Measurements from ENCODE around the gene SCUBE3. TPM values are rescaled to one million over a fixed set of nuclear protein-coding genes. Genes with fewer than 3 reads are reported as not detected.
A peak's percentile ranks its signal among the peaks of the same experiment; 100 is the strongest.

The SCUBE3 gene
- total RNA-seq, 1 donor from 2014 or later: 10.6 TPM

DNA sequence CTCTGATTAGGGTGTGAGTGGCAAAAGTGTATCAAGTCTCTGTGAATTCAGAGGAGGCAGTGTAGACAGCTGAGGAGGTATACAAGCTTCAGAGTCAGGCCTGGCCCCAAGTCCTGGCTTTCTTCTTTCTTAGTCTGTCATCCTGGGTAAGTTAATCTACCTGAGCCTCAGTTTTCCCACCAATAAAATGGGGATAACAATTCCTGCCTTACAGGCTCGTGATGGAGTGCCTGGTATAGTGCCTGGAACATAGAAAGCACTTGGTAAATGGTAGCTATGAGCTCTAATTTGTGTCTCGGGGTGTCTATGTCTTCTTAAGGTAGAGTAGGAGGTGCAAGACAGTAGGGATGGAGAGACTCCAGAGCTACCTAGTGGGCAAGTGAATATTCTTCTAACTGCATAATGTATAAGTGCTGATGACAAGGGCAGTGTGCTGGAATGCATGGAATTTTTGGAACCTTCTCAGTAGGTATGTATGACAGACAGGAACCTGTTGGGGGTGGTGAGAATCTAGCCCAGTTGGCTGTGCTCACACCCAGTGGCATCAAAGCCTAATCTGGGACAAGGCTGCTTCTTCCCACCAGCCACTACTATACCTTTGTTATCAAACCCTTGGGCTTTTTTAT lies 4.0 kb upstream of the SCUBE3 start:
- DNase-seq (ENCODE audit: low spot score): no peak

DNA sequence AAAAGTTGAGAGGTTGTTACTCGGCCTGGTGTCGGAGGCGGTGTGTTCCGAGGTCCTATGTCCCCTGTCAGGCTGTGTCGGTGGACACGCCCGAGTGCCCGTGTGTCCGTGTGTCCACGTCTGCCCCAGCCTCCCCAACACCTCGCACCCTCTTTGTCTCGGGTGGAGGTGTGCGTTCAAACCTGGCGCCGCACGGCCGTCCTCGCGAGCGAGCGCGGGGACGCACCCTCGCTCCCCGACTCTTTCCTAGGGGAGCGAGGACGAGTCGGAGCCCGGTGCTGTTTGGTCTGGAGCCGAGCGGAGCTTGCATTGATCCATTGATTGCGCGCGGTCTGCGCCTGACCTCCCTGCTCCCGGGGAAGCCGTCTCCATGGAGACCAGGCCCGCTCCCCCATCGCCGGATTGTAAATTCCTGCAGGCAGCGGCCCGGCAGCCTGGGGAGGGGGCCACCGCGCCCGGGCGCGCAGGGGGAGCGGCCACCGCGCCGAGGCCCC lies 411 bp upstream of the SCUBE3 start:
- DNase-seq (ENCODE audit: low spot score): no peak

DNA sequence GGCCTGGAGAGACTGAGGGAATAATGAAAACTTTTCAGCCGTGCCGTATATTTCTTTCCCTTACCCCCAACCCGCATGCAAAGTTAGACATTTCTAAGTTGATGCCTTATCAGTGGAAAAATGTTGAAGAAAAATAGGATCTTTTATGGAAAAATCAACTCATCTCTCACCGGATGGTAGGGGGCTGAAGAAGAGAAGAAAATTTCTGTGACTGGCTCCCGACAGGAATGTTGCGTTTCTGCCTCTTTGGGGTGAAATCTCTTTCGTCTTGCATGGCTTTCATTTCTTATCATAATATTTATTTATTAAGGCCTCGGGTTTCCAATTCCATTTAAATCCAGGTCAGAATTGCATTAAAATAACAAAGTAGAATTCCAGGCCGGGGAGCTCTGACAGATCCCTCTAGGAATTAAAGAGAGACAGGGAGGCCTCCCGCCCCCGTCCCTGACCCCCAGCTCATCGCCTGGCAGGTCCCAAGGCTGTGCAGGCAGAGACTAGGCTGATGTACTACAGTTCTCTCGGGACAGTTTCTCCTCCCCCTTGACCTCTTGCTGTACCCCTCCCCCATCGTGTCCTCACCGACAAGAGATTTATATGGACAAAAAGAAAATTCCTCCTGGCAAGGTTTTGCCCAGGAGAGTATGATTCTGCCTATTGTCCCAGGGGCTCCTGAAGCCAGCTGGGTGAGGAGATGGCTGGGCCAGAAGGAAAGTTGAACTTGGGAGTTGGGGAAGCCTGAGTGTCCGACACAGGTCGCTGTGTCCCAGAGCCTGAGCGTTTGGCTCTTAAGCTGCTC lies 1.3 kb downstream of the SCUBE3 start:
- peak; percentile 39 for DNase-seq (ENCODE audit: low spot score)

DNA sequence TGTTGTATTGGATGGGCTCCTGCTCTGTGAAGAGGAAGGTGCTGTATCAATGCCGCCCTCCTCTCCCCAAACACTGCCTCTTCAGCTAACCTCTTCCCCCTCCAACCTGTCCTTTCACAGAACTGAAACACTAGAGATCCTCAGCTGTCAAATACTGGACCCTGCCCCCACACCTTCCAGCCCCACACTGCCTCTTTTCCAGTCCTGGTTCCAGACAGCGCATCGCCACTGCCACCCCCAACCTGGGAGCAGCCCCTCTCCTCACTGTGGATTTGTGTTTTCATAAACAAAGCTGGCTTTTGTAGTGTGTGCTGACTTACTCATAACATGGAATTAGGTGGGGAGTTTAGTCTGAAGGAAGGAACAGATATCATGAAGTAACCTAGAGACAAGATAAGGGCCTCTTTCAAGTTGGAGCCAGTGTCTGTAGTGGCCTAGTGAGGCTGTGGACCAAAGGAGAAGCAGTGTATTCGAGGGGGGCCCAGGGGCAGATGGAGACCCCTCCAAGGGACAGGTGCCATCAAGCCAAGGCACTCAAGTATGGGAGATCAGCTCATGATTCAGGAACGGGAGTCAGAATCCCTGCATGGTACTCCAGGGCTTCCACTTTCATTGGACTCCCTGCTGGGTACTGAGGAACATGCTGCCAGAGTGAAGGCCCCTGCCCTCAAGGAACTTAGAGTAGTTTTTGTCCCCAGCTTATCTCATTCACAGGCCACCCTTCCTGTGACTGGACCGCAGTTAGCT lies 2.1 kb downstream of the SCUBE3 start:
- peak; percentile 56 for DNase-seq (ENCODE audit: low spot score)

DNA sequence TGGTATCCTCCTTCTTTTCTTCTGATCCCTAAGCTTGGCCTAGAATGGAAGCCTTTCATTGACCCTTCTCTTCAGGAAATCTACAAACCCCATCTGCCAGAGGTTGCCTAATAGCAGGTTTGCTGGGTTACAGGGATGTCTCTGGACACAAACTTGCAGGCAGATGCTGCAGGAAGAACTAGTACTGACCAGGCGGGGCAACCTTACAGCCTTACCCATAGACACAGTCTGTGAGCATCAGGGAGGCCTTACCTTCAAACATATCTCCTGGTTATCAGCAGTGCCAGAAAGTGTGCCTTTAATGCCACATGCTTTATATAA lies 2.6 kb downstream of the SCUBE3 start:
- DNase-seq (ENCODE audit: low spot score): no peak

DNA sequence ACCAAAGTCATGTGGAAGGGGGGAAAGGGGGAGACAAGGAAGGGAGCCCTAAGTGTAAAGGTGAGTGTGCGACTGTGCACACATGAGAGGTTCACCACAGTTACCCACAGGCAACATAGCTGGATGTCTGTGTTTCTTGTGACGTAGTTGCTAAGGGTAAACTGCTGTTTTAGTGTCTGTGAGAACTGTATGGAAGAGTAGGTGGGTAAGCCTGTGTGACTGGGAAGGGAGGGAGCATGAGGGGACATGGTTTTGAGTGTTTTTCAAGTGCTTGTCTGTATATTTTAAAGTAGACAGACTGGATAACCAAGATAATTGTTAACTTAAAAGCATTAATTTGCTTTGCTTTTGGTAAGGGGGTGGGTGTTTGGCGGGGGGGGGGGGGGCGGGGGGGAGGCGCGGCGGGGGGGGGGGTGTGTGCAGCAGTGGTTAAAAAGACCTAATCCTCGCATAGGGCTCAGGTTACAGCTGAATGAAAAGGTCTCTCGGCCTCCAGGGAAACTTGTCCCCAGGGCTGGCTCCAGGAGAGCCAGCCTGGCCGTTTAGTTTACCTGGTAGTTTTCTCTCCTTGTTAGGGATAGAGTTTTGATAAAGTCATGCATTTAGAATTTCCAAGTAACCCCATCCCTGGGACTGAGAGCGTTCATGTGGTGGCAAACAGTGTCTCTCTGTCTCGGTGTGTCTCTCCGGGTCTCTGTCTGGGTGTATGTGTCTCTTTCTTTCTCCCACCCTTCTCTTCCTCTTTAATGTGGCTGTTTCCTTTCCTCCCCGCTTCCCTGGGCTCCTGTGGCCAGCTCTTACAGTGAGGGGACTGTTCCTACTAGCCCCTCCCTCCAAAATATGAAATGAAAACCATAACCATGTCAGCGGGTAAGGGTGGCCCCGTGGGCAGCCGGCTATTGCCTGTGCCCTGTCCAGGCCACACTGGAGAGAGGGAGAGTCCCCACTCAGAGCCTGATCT lies 3.4 kb downstream of the SCUBE3 start:
- DNase-seq (ENCODE audit: low spot score): peak; percentile 17

DNA sequence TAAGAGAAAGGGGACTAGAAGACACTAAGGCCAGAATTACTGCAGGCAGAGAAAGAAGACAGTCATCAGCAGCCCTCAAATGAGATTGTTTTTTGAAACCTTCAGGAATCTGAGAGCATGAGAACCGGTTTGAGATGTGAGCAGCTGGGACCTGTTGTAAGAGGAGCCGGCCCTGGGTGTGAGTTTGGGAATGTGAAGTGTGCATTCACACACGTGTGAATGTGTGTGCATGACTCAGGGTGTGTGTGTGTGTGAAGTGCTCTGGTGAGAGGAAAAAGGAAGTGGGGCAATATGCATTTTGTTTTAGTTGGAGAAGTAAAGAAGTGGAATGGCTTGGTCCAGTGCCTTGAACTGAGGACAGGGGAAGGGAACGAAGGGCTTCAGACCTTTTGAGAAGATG lies 4.3 kb downstream of the SCUBE3 start:
- DNase-seq (ENCODE audit: low spot score): peak; percentile 55

DNA sequence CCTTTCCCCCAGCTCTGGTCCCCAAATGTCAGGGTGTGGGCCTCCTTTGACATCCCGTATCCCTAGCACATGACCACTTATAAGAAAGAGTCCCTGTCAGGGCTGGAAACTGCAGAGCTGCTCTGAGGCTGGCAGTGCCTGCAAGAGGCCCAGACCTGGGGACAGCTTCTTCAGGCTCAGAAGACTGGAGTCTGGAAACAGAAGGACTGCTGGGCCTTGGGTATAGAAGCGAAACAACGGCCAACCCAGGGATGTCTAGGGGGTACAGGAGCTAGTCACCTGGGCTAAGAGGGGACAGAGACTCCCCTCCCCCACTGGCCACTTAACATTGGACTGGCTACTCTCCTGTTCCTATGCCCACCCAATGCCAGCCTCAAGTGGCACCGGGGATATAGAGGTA lies 4.7 kb downstream of the SCUBE3 start:
- DNase-seq (ENCODE audit: low spot score): peak; percentile 27

- DNase-seq (ENCODE audit: low spot score): no peak
Measured at GRCh38 chr6:35219683-35220326, 6.0 kb downstream of the SCUBE3 start.

GRCh38 chr6:35220711-35221110 lies 7.0 kb downstream of the SCUBE3 start:
- no peak for DNase-seq (ENCODE audit: low spot score)

DNA sequence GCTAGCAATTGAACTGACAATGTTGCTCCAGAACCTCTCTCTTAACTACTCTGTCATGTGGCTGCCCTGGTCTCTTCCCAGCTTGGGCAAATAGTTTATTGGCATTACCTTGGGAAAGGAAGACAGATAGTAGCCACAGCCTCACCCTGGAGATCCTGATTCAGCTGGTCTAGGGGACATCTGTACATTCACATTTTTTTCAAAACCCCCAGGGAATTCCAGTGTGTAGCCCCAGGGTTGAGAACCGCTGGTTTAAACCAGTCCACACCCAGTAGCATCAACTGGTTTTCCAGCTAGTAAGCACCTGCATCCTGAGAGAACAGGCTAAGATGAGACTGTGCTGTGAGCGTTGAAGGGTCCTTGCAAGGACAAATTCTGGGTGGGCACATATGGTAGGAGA lies 9.6 kb downstream of the SCUBE3 start:
- DNase-seq (ENCODE audit: low spot score): no peak

DNA sequence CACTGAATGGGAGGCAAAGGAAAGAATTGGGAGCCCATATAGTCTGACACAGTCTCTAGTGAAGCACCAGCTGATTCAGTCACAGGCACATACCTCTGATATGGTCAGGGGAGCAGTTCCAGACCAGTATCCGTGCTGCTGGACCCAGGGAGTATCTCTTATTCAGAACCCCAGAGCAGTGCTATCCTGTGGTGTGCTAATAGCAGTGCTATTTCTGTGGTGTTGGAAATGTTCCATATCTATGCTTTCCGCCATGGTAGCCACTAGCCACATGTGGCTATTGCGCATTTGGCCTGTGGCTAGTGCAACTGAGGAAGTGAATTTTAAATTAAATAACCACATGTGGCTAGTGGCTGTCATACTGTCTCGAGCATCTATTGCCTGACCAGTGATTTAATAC lies 11.0 kb downstream of the SCUBE3 start:
- DNase-seq (ENCODE audit: low spot score): no peak

- no peak for DNase-seq (ENCODE audit: low spot score)
Measured at GRCh38 chr6:35228481-35228880, 14.7 kb downstream of the SCUBE3 start.

- DNase-seq (ENCODE audit: low spot score): no peak
Measured at GRCh38 chr6:35229304-35229703, 15.5 kb downstream of the SCUBE3 start.

DNA sequence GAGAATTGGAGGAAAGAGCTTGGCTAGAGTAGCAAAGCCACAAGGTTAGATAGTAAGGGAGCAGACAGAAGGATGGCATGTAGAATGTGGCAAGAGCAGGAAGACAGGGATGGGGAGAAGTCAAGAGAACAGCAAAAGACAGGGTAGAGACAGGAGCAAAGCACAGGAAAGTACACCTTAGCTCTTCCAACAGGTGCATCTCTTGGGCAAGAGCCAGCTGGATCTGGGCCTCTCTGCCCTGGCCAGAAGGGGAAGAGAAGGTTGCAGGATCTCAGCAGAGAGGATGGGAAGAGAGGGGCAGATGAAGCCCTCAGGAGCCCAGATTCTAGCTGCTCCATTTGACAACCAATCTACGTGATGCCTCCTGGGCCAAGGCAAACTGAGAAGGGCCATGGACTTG lies 16.7 kb downstream of the SCUBE3 start:
- no peak for DNase-seq (ENCODE audit: low spot score)

DNA sequence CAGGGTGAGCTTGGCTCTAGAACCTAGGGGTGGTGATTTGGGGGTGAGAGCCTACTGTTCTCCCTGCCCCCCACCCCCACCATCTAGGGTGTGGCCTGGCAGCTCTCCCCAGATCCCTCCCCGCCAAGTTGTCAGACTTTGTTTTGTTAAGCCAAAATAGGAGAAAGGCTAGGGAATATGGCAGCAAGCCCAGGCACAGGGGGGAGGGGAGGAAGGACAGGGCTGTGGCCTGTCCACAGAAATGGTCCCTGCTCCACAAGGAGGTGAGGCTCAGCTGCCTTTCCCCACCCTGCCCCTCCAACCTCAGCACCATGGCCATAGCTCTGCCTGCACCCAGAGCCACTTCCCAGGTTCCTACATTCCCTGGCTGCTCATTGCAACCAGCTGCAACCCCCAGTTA lies 17.2 kb downstream of the SCUBE3 start:
- no peak for DNase-seq (ENCODE audit: low spot score)

GRCh38 chr6:35231563-35231962 lies 17.8 kb downstream of the SCUBE3 start:
- no peak for DNase-seq (ENCODE audit: low spot score)

DNA sequence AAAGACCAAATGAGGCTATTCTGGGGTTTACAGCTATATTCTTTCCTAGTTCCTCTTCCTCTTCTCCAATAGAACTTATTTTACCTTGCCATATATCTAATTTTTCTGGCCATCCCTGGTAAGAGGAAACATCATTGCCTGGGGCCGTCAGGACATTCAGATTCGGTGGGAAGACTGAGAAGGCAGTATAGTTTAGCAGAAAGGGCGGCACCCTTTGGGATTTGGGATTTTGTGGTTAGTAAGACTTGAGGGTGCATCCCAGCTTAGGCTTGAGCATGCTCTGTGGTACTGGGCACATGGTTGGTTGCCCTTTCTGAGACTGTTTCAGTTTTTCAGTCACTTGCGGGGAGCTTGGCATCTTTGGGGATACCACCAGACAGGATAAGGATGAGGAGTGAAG lies 21.1 kb downstream of the SCUBE3 start:
- no peak for DNase-seq (ENCODE audit: low spot score)

- DNase-seq (ENCODE audit: low spot score): no peak
Measured at GRCh38 chr6:35236223-35236622, 22.5 kb downstream of the SCUBE3 start.

- DNase-seq (ENCODE audit: low spot score): peak; percentile 55
Measured at GRCh38 chr6:35237476-35237875, 23.7 kb downstream of the SCUBE3 start.

- peak; percentile 88 for DNase-seq (ENCODE audit: low spot score)
Measured at GRCh38 chr6:35238843-35239289, 25.1 kb downstream of the SCUBE3 start.

All from umbilical cord (tissue), 2 donors.